Fibroblast of lung (primary cell): Measurements from ENCODE around the gene KRCC1.

ENCODE experiments used
- CTCF ChIP-seq, 2 donors: IDR thresholded peaks in 1 of 2; conservative IDR thresholded peaks in 1 of 2; 1 replicate in 1 of 2; 2 replicates in 1 of 2; pipeline ENCODE4 v1.5.1; 2011 to 2012; ENCODE audit warnings: low read length in 2 of 2, control low read depth in 1 of 2, inconsistent platforms in 1 of 2, low read depth in 1 of 2, mild to moderate bottlenecking in 1 of 2
- EZH2 ChIP-seq: IDR thresholded peaks from 2 replicates; pipeline ENCODE4 v1.5.1; 2012; ENCODE audit warnings: low read length, control low read depth, mild to moderate bottlenecking; ENCODE audit errors: missing control alignments

DNA sequence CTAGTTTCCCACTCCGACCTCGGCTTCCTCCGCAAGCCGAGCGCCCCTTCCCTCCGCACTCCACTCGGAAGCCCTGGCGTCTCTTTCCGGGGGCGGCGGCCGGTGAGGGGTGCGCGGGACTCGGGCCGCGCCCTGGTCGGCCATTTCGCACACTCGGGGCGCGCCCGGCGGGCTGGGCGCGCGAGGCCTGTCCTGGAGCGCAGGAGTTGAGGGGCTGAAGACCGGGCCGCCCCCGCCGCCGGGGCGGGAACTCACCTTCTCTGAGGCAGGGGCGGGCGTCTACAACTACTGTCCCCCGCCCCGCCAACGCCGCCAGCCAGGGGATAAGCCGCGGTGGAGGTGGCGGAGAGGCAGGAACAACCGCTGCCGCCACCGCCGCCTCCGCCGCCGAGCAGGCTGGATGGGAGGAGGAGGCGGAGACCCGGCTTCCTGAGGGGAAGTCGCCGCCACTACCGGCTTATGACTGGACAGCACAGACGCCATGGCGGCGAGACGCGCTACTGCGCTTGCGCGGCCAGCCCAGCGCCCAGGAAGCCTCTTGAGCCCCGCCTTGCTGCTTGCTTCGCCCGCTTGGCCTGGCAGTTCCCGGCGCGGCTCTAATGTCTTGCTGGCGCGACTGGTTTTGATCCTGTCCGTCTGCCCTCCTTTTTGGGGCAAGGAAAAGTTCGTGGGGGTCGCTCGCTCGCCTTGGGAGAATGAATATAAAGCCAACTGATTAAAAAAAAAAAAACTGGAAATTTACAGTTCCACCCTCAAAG, at the start of gene KRCC1:
- TF ChIP-seq EZH2 (no peak), CTCF (conservative IDR thresholded peaks at IDR 0.05 in 1 of 2, IDR thresholded peaks at IDR 0.05 in 1 of 2; ENCODE audit: low read depth in 1 of 2, low read length in 2 of 2) (no peak)
